Trophoblast cell (in vitro differentiated cells and primary cell): ENCODE results near the gene DNAJC24.

Source experiments
- DNase-seq, 2 donors: peaks; one replicate each; pipeline ENCODE4 v3.0.0-alpha.2; 2016
- H2AFZ ChIP-seq: 2 replicates; pipeline ENCODE4 v1.6.1; 2013; ENCODE audit warnings: low read length, moderate library complexity, mild to moderate bottlenecking; ENCODE audit not compliant: insufficient read depth, poor library complexity
- H2AK5ac ChIP-seq: 2 replicates; pipeline ENCODE4 v1.6.1; 2013; ENCODE audit warnings: mild to moderate bottlenecking, low read length
- H2BK120ac ChIP-seq: 2 replicates; pipeline ENCODE4 v1.6.1; 2013; ENCODE audit warnings: low read length, mild to moderate bottlenecking, moderate library complexity; ENCODE audit not compliant: insufficient read depth, poor library complexity
- H2BK12ac ChIP-seq: 2 replicates; pipeline ENCODE4 v1.6.1; 2013; ENCODE audit warnings: mild to moderate bottlenecking, low read length, moderate library complexity
- H2BK5ac ChIP-seq: 2 replicates; pipeline ENCODE4 v1.6.1; 2013; ENCODE audit warnings: low read length, low read depth, moderate library complexity, mild to moderate bottlenecking; ENCODE audit not compliant: poor library complexity
- H3K14ac ChIP-seq: 2 replicates; pipeline ENCODE4 v1.6.1; 2013; ENCODE audit warnings: mild to moderate bottlenecking, low read length
- H3K18ac ChIP-seq: 2 replicates; pipeline ENCODE4 v1.6.1; 2013; ENCODE audit warnings: mild to moderate bottlenecking, low read length
- H3K23ac ChIP-seq: 2 replicates; pipeline ENCODE4 v1.6.1; 2013; ENCODE audit warnings: low read length
- H3K27ac ChIP-seq: 2 replicates; pipeline ENCODE4 v1.5.1; 2013; ENCODE audit warnings: low read depth, mild to moderate bottlenecking, inconsistent platforms, low read length, moderate library complexity
- H3K27me3 ChIP-seq: 2 replicates; pipeline ENCODE4 v1.6.1; 2013; ENCODE audit warnings: inconsistent platforms, mild to moderate bottlenecking, low read length, moderate library complexity; ENCODE audit not compliant: insufficient read depth
- H3K36me3 ChIP-seq, 2 experiments: 1 replicate in 1 of 2; 2 replicates in 1 of 2; pipeline ENCODE4 v1.6.1; 2013; ENCODE audit warnings: low read length in 2 of 2, mild to moderate bottlenecking in 2 of 2, moderate library complexity in 1 of 2; ENCODE audit not compliant: insufficient read depth in 2 of 2, control insufficient read depth in 1 of 2
- H3K4ac ChIP-seq: 2 replicates; pipeline ENCODE4 v1.6.1; 2013; ENCODE audit warnings: low read depth, mild to moderate bottlenecking, low read length, moderate library complexity
- H3K4me1 ChIP-seq, 2 experiments: 1 replicate in 1 of 2; 2 replicates in 1 of 2; pipeline ENCODE4 v1.6.1; 2013; ENCODE audit warnings: low read length in 2 of 2, mild to moderate bottlenecking in 2 of 2, moderate library complexity in 1 of 2; ENCODE audit not compliant: insufficient read depth in 2 of 2, control insufficient read depth in 1 of 2
- H3K4me2 ChIP-seq: 2 replicates; pipeline ENCODE4 v1.6.1; 2013; ENCODE audit warnings: inconsistent platforms, mild to moderate bottlenecking, low read length, moderate library complexity
- H3K4me3 ChIP-seq: 2 replicates; pipeline ENCODE4 v1.5.1; 2013; ENCODE audit warnings: mild to moderate bottlenecking, low read depth, low read length, inconsistent platforms
- H3K79me1 ChIP-seq: one replicate; pipeline ENCODE4 v1.6.1; 2013; ENCODE audit warnings: low read length
- H3K79me2 ChIP-seq: 2 replicates; pipeline ENCODE4 v1.6.1; 2013; ENCODE audit warnings: low read length, mild to moderate bottlenecking; ENCODE audit not compliant: control insufficient read depth, insufficient read depth, poor library complexity
- H3K9ac ChIP-seq: 2 replicates; pipeline ENCODE4 v1.6.1; 2013; ENCODE audit warnings: mild to moderate bottlenecking, low read length
- H3K9me3 ChIP-seq: 2 replicates; pipeline ENCODE4 v1.6.1; 2013; ENCODE audit warnings: low read depth, mild to moderate bottlenecking, control low read depth, inconsistent platforms, low read length; ENCODE audit not compliant: insufficient read depth
- H4K12ac ChIP-seq: 2 replicates; pipeline ENCODE4 v1.6.1; 2013; ENCODE audit warnings: low read depth, mild to moderate bottlenecking, low read length, moderate library complexity
- H4K8ac ChIP-seq: 2 replicates; pipeline ENCODE4 v1.6.1; 2013; ENCODE audit warnings: low read depth, mild to moderate bottlenecking, low read length, moderate library complexity
- H4K91ac ChIP-seq: one replicate; pipeline ENCODE4 v1.6.1; 2013; ENCODE audit warnings: low read depth, mild to moderate bottlenecking, low read length, moderate library complexity
- WGBS: extraction: QIAGEN DNeasy Blood & Tissue Kit; methylation state at CpG from one replicate; pipeline ENCODE4 v1.1.7; 2013; ENCODE audit warnings: missing lambda C conversion rate; ENCODE audit not compliant: insufficient read length, insufficient coverage; ENCODE audit errors: extremely low coverage; 5-methylcytosine and 5-hydroxymethylcytosine counted together

The DNAJC24 gene

DNA sequence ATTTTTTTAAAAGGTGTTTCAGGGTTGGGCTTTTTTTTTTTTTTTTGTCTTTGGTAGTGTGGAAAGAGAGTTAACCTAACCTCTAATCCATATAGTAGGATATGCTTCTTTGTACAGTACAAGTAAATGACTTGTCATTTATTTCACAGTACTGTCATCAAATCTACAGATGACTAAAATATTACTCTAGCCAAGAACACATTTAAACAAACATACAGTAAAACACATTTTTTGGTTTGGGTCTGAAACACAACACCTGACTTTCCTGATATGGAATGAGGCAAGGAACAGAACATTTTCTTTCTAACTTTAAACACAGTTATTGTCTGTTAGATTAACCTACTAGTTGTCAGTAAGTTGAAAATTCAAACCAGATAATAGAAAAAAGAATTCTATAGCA is 71.6 kb downstream of the DNAJC24 start:
- DNase-seq: no peak
- no peak overlapping the region for H4K8ac ChIP-seq
- no peak overlapping the region for H2AFZ ChIP-seq
- H3K4me2 ChIP-seq: no peak overlapping the region
- H3K27ac ChIP-seq: no peak overlapping the region
- H3K27me3 ChIP-seq: no peaks in the 10 kb centered on the region
- H3K18ac ChIP-seq: no peak overlapping the region
- H3K23ac ChIP-seq: no peak overlapping the region
- H2BK12ac ChIP-seq: no peak overlapping the region
- no peaks in the 10 kb centered on the region for H3K36me3 ChIP-seq
- H2BK120ac ChIP-seq: no peak overlapping the region
- H4K12ac ChIP-seq: no peak overlapping the region
- H3K14ac ChIP-seq: no peak overlapping the region
- H3K79me1 ChIP-seq: no peaks in the 10 kb centered on the region
- no peak overlapping the region for H3K4ac ChIP-seq
- H3K4me3 ChIP-seq: no peak overlapping the region
- H3K9me3 ChIP-seq: no peaks in the 10 kb centered on the region
- no peaks in the 10 kb centered on the region for H3K4me1 ChIP-seq
- H3K9ac ChIP-seq: no peak overlapping the region
- H3K79me2 ChIP-seq: no peaks in the 10 kb centered on the region
- H2BK5ac ChIP-seq: no peak overlapping the region
- no peak overlapping the region for H2AK5ac ChIP-seq
- H4K91ac ChIP-seq: no peak overlapping the region

DNA sequence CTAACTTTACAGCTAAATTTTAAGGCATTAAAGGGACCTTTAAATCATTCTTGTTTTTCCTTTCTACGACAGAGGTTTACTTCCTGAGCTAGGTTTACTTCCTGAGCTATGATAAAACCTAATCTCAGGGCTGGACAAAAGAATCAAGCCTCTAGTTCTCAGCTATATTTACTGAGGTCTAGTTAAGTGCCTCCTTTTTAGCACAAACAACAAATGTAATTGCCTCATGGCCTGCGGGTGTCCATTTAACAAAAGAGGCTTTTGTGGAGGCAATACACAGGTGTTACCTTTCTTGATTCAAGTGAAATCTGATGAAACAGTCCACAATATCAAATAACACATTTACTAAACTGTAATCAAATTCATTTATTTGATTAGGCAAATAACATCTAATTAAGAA is 72.4 kb downstream of the DNAJC24 start:
- Histone ChIP-seq H2AK5ac (no peak overlapping the region), H2BK120ac (no peak overlapping the region), H3K4me3 (no peak overlapping the region), H2AFZ (no peak overlapping the region), H3K18ac (no peak overlapping the region), H3K79me1 (no peaks in the 10 kb centered on the region), H4K8ac (no peak overlapping the region), H3K79me2 (no peaks in the 10 kb centered on the region), H4K91ac (no peak overlapping the region), H2BK12ac (no peak overlapping the region), H3K4me1 (no peaks in the 10 kb centered on the region), H3K36me3 (no peaks in the 10 kb centered on the region), H2BK5ac (no peak overlapping the region), H3K9me3 (no peaks in the 10 kb centered on the region), H3K4me2 (no peak overlapping the region), H3K27ac (no peak overlapping the region), H3K27me3 (no peaks in the 10 kb centered on the region), H3K4ac (no peak overlapping the region), H3K23ac (no peak overlapping the region), H3K9ac (no peak overlapping the region), H3K14ac (no peak overlapping the region), H4K12ac (no peak overlapping the region)
- no peak for DNase-seq
- no CpG with 5 or more reads among the region's 2 CpGs for WGBS

DNA sequence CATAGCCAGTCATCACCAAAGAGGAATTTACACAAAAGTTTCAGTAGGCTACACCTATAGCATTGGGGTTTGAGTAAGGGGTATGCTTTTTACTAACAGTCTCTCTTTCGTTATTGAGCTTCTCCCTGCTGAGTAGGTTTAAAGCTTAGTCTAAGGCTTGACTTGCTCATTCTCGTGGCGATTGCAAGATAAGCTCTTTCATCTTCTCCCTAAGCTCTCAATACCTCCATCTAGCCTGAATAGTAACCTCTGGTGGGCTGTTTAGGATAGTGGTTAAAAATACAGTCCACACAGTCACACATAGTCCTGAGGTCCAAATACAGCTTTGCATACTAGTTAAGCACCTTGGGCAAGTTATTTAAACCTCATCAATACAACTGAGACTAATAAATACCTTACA is 74.1 kb downstream of the DNAJC24 start:
- no peak overlapping the region for H2BK12ac ChIP-seq
- H3K4ac ChIP-seq: no peak overlapping the region
- H4K91ac ChIP-seq: no peak overlapping the region
- no peak overlapping the region for H3K18ac ChIP-seq
- H2AK5ac ChIP-seq: no peak overlapping the region
- H3K4me1 ChIP-seq: no peaks in the 10 kb centered on the region
- H3K23ac ChIP-seq: no peak overlapping the region
- H3K9me3 ChIP-seq: no peaks in the 10 kb centered on the region
- no peak overlapping the region for H4K12ac ChIP-seq
- H3K9ac ChIP-seq: no peak overlapping the region
- no peak overlapping the region for H4K8ac ChIP-seq
- H3K36me3 ChIP-seq: peaks cover 0 to 2% of the 10 kb centered on the region in 2 experiments
- DNase-seq: no peak
- no CpG with 5 or more reads among the region's 3 CpGs for WGBS
- no peak overlapping the region for H2BK5ac ChIP-seq
- no peak overlapping the region for H2BK120ac ChIP-seq
- no peak overlapping the region for H2AFZ ChIP-seq
- no peak overlapping the region for H3K14ac ChIP-seq
- H3K79me1 ChIP-seq: no peaks in the 10 kb centered on the region
- H3K79me2 ChIP-seq: no peaks in the 10 kb centered on the region
- H3K4me2 ChIP-seq: no peak overlapping the region
- no peak overlapping the region for H3K4me3 ChIP-seq
- no peak overlapping the region for H3K27ac ChIP-seq
- H3K27me3 ChIP-seq: no peaks in the 10 kb centered on the region

DNA sequence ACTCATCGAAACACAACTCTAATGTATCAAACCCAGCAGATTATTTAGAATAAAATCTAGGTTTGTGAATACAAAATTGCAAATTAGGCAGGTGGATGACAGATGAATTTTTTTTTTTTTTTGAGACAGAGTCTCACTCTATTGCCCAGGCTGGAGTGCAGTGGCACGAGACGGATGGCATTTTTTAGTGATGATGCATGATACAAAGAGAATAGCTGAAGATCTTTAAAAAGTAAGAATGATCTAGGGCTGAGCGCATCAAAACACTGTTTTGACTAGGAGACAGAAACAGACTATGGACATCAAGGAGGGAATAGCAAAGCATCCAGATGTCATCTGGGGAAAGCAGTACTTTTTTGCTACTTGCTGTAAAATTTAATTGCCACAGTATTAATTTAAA is 76.0 kb downstream of the DNAJC24 start:
- H3K27ac ChIP-seq: no peak overlapping the region
- H3K79me2 ChIP-seq: no peaks in the 10 kb centered on the region
- no peaks in the 10 kb centered on the region for H3K27me3 ChIP-seq
- no peak overlapping the region for H3K4me2 ChIP-seq
- H2BK5ac ChIP-seq: no peak overlapping the region
- H2AK5ac ChIP-seq: no peak overlapping the region
- H3K4ac ChIP-seq: no peak overlapping the region
- H3K79me1 ChIP-seq: no peaks in the 10 kb centered on the region
- no peak overlapping the region for H3K9ac ChIP-seq
- no peak overlapping the region for H4K12ac ChIP-seq
- H2AFZ ChIP-seq: no peak overlapping the region
- no peak overlapping the region for H3K23ac ChIP-seq
- DNase-seq: peak; percentile 29 to 65
- no peak overlapping the region for H4K91ac ChIP-seq
- no peak overlapping the region for H3K14ac ChIP-seq
- WGBS: no CpG with 5 or more reads among the region's 4 CpGs
- no peak overlapping the region for H4K8ac ChIP-seq
- H2BK120ac ChIP-seq: no peak overlapping the region
- no peak overlapping the region for H2BK12ac ChIP-seq
- H3K9me3 ChIP-seq: no peaks in the 10 kb centered on the region
- no peaks in the 10 kb centered on the region for H3K4me1 ChIP-seq
- peaks cover 0 to 2% of the 10 kb centered on the region in 2 experiments for H3K36me3 ChIP-seq
- no peak overlapping the region for H3K4me3 ChIP-seq
- no peak overlapping the region for H3K18ac ChIP-seq
